ENCODE measurements around the gene DACH1.

DACH1 gene

DNA sequence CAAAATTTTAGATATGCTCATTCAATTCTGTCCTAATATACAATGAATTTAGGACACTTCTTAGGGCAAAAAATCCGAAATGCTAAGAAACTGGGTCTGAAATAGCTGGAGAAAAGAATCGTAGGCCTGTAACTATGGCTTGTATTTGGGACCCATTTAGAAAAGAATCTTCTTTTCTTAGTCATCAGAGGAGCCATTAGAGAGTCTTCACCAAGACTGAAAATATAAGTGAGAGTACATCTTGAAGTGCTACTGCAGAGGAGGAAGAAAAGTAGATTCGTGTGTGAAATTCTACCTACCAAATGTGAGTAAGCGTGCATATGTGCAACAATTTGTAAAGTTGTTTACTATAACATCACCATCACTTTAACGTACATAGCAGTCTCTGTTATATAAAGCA lies 8.8 kb upstream of the DACH1 start:
- TF ChIP-seq, protein P1, sequence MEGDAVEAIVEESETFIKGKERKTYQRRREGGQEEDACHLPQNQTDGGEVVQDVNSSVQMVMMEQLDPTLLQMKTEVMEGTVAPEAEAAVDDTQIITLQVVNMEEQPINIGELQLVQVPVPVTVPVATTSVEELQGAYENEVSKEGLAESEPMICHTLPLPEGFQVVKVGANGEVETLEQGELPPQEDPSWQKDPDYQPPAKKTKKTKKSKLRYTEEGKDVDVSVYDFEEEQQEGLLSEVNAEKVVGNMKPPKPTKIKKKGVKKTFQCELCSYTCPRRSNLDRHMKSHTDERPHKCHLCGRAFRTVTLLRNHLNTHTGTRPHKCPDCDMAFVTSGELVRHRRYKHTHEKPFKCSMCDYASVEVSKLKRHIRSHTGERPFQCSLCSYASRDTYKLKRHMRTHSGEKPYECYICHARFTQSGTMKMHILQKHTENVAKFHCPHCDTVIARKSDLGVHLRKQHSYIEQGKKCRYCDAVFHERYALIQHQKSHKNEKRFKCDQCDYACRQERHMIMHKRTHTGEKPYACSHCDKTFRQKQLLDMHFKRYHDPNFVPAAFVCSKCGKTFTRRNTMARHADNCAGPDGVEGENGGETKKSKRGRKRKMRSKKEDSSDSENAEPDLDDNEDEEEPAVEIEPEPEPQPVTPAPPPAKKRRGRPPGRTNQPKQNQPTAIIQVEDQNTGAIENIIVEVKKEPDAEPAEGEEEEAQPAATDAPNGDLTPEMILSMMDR (IDR thresholded peaks at IDR 0.05; ENCODE audit: low read depth, low read length), result no peak
- no peak for DNase-seq (ENCODE audit: low read depth in 2 of 2)
- H3K4me3 ChIP-seq (replicated peaks in 1 of 2; ENCODE audit: low read depth in 2 of 2, low read length in 2 of 2), result no peak overlapping the region

GRCh38 chr13:71874458-71874857 lies 7.5 kb upstream of the DACH1 start:
- no peak for DNase-seq (ENCODE audit: low read depth in 2 of 2)
- TF ChIP-seq, protein P1 (IDR thresholded peaks at IDR 0.05; ENCODE audit: low read depth, low read length), result no peak
- H3K4me3 ChIP-seq (replicated peaks in 1 of 2; ENCODE audit: low read depth in 2 of 2, low read length in 2 of 2), result no peak overlapping the region

- no peak for DNase-seq (ENCODE audit: low read depth in 2 of 2)
- no peak overlapping the region for H3K4me3 ChIP-seq (replicated peaks in 1 of 2; ENCODE audit: low read depth in 2 of 2, low read length in 2 of 2)
- TF ChIP-seq, protein P1 (IDR thresholded peaks at IDR 0.05; ENCODE audit: low read depth, low read length), result no peak
Measured at GRCh38 chr13:71873418-71874247, 6.6 kb upstream of the DACH1 start.

GRCh38 chr13:71871844-71872243 lies 4.8 kb upstream of the DACH1 start:
- no peak overlapping the region for H3K4me3 ChIP-seq (replicated peaks in 1 of 2; ENCODE audit: low read depth in 2 of 2, low read length in 2 of 2)
- TF ChIP-seq, protein P1 (IDR thresholded peaks at IDR 0.05; ENCODE audit: low read depth, low read length), result no peak
- no peak for DNase-seq (ENCODE audit: low read depth in 2 of 2)

DNA sequence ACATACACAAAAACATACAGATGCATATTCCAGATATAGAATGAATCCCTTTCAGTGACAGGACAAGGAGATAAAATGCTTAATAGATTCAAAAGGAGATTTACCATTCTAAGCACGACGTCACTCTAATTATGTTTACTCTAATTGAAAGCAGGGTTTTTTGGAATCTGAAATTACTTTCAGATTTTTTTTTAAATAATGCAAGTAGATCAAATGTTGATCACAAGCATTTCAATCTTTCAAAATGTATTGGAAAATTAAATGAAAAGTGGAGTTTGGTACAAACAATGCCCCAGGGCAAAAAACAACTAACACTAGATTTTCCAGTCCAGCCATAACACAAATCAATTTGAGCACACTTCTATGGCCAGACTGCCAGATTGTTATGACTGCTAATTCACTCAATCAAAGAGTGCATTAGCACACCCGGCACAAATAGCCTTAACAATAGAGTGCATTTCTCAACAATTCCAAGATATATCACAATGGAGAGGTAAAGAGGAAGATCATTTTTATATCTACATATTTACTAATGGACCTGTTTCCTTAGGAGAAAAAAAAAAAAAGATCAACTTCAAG lies 4.3 kb upstream of the DACH1 start:
- DNase-seq (ENCODE audit: low read depth in 2 of 2), result no peak
- TF ChIP-seq, protein P1 (IDR thresholded peaks at IDR 0.05; ENCODE audit: low read depth, low read length), result no peak
- H3K4me3 ChIP-seq (replicated peaks in 1 of 2; ENCODE audit: low read depth in 2 of 2, low read length in 2 of 2), result no peak overlapping the region

DNA sequence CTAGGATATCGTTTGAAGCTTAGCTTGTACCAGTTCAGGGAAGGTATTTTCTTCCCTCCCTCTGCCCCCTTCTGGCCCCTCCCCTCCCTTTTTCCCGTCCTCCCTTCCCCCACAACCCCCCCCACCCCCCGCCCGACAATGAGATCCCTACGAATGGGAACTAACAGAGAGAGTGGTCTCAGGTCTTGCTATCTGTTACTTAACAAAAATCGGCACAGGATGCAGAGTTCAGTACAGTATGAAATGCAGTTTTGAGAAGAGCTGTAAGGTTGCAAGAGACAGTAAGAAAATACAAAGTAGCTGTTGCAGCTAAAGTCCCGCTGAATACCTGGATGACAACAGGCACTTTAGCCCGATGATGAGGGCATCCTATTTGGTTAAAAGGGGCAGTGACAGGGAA lies 3.1 kb upstream of the DACH1 start:
- no peak for DNase-seq (ENCODE audit: low read depth in 2 of 2)
- TF ChIP-seq, protein P1 (IDR thresholded peaks at IDR 0.05; ENCODE audit: low read depth, low read length), result no peak

More for the DNA sequence above, 3.1 kb upstream of the DACH1 start:
- H3K4me3 ChIP-seq (replicated peaks in 1 of 2; ENCODE audit: low read depth in 2 of 2, low read length in 2 of 2), result no peak overlapping the region
